ENCODE data around the gene PAX5.

DNA sequence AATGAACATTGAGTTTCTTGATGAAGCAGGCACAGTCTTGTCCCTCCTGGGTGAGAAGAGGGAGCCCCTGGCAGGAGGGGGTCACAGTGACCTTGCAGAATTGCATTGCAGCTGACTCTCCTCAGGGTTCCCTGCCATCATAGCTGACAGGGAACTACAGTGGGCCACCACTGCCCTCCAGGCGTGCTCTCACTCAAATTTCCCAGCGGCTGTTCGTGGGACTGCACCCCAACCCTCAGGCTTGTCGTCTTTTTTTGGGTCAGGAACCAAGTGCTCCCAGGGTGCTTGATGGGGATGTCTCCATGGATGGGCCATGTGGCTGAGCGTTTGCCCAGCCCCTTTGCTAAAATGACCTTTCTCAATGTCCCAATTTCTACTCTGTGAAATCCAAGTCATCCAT is 245.5 kb downstream of the PAX5 start:
- TF ChIP-seq POLR2A (IDR thresholded peaks at IDR 0.05) = no peak
- TF ChIP-seq, protein P1, sequence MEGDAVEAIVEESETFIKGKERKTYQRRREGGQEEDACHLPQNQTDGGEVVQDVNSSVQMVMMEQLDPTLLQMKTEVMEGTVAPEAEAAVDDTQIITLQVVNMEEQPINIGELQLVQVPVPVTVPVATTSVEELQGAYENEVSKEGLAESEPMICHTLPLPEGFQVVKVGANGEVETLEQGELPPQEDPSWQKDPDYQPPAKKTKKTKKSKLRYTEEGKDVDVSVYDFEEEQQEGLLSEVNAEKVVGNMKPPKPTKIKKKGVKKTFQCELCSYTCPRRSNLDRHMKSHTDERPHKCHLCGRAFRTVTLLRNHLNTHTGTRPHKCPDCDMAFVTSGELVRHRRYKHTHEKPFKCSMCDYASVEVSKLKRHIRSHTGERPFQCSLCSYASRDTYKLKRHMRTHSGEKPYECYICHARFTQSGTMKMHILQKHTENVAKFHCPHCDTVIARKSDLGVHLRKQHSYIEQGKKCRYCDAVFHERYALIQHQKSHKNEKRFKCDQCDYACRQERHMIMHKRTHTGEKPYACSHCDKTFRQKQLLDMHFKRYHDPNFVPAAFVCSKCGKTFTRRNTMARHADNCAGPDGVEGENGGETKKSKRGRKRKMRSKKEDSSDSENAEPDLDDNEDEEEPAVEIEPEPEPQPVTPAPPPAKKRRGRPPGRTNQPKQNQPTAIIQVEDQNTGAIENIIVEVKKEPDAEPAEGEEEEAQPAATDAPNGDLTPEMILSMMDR (IDR thresholded peaks at IDR 0.05) = no peak
